Smooth muscle cell (in vitro differentiated cells): ENCODE results near the gene UBE2G1. TPM values are rescaled to one million over a fixed set of nuclear protein-coding genes. Genes with fewer than 3 reads are reported as not detected.
"Not testable (repeated sequence)": the region's sequence is repeated elsewhere in the genome, so short reads cannot be mapped to it uniquely, and the experiment has no call there.

Experiments
- DNase-seq: peaks from one replicate; lab custom pipeline; 2025; ENCODE audit not compliant: unreplicated experiment; lab: John Stamatoyannopoulos, UW
- H2AFZ ChIP-seq: fragments of 200-600 bp; sonication (generic); 2 replicates; pipeline ENCODE4 v1.6.0; 2016; ENCODE audit warnings: antibody characterized with exemption, low read depth, mild to moderate bottlenecking
- H3F3A ChIP-seq: fragments of 200-600 bp; sonication (generic); 2 replicates; pipeline ENCODE4 v1.6.0; 2017; ENCODE audit warnings: antibody characterized with exemption, low read depth
- H3K27ac ChIP-seq: fragments of 200-600 bp; sonication (generic); 2 replicates; pipeline ENCODE4 v1.5.1; 2016; ENCODE audit warnings: low read depth, mild to moderate bottlenecking
- H3K27me3 ChIP-seq: fragments of 200-600 bp; sonication (generic); 2 replicates; pipeline ENCODE4 v1.6.1; 2016; ENCODE audit warnings: low read depth, mild to moderate bottlenecking
- H3K36me3 ChIP-seq: fragments of 200-600 bp; sonication (generic); 2 replicates; pipeline ENCODE4 v1.5.1; 2016; ENCODE audit warnings: low read depth
- H3K4me1 ChIP-seq: fragments of 200-600 bp; sonication (generic); 2 replicates; pipeline ENCODE4 v1.5.1; 2016; ENCODE audit warnings: low read depth
- H3K4me2 ChIP-seq: fragments of 200-600 bp; sonication (generic); 2 replicates; pipeline ENCODE4 v1.6.0; 2016; ENCODE audit warnings: mild to moderate bottlenecking
- H3K4me3 ChIP-seq: fragments of 200-600 bp; sonication (generic); 2 replicates; pipeline ENCODE4 v1.5.1; 2016; ENCODE audit warnings: mild to moderate bottlenecking
- H3K79me2 ChIP-seq: fragments of 200-600 bp; sonication (generic); 2 replicates; pipeline ENCODE4 v1.6.0; 2016; ENCODE audit warnings: low read depth, mild to moderate bottlenecking
- H3K9ac ChIP-seq: fragments of 200-600 bp; sonication (generic); 2 replicates; pipeline ENCODE4 v1.6.0; 2016; ENCODE audit warnings: low read depth
- H3K9me3 ChIP-seq: fragments of 200-600 bp; sonication (generic); replicated peaks from 2 replicates; pipeline ENCODE4 v1.5.1; 2016; ENCODE audit warnings: low read depth
- H4K20me1 ChIP-seq: fragments of 200-600 bp; sonication (generic); 2 replicates; pipeline ENCODE4 v1.6.0; 2016; ENCODE audit warnings: low read depth
- CTCF ChIP-seq: fragments of 200-600 bp; sonication (generic); IDR thresholded peaks from 2 replicates; pipeline ENCODE4 v1.5.1; 2017; ENCODE audit warnings: borderline replicate concordance, mild to moderate bottlenecking, antibody characterized with exemption; ENCODE audit not compliant: insufficient read depth, poor library complexity, severe bottlenecking
- WGBS: methylation state at CpG from one replicate; pipeline ENCODE4 v1.1.7; 2016; ENCODE audit warnings: low lambda C conversion rate; 5-methylcytosine and 5-hydroxymethylcytosine counted together
- polyA plus RNA-seq: library from polyadenylated mRNA; unstranded; fragments of >200 nt; fragmentation: Nextera tagmentation; extraction: Ambion mirVana; gene quantifications from 2 replicates; pipeline ENCODE4 v1.2.1, GENCODE V29; 2016
- total RNA-seq: library from RNA; depleted of rRNA; stranded (reverse); fragments of >200 nt; gene quantifications from 2 replicates; pipeline ENCODE4 v1.2.3, GENCODE V29; 2014

UBE2G1 gene
- total and polyA plus RNA-seq, 2 experiments from 2014 or later: 39.9 to 63.7 TPM

GRCh38 chr17:4357671-4358070 is 8.8 kb downstream of the UBE2G1 start:
- H3K27me3 ChIP-seq: no peaks in the 10 kb centered on the region
- no peak for TF ChIP-seq CTCF
- no peak overlapping the region for H3K9ac ChIP-seq
- H4K20me1 ChIP-seq: peaks cover 100% of the 10 kb centered on the region
- no peaks in the 10 kb centered on the region for H3K36me3 ChIP-seq
- H3K4me1 ChIP-seq: no peaks in the 10 kb centered on the region
- no peaks in the 10 kb centered on the region for H3K9me3 ChIP-seq
- no peaks in the 10 kb centered on the region for H3F3A ChIP-seq
- no peak overlapping the region for H3K4me2 ChIP-seq
- H3K4me3 ChIP-seq: no peak overlapping the region
- H3K27ac ChIP-seq: no peak overlapping the region
- H2AFZ ChIP-seq: no peak overlapping the region
- H3K79me2 ChIP-seq: peaks cover 100% of the 10 kb centered on the region
- DNase-seq: no peak
- WGBS: 40% methylated on average over 1 of the region's 1 CpG

- TF ChIP-seq CTCF: no peak
- peaks cover 100% of the 10 kb centered on the region for H4K20me1 ChIP-seq
- no peak overlapping the region for H3K9ac ChIP-seq
- no peaks in the 10 kb centered on the region for H3K4me1 ChIP-seq
- no peak overlapping the region for H3K4me2 ChIP-seq
- no peak overlapping the region for H3K27ac ChIP-seq
- no peak for DNase-seq
- no peak overlapping the region for H3K4me3 ChIP-seq
- H3K79me2 ChIP-seq: peaks cover 100% of the 10 kb centered on the region
- H3K36me3 ChIP-seq: no peaks in the 10 kb centered on the region
- H3K9me3 ChIP-seq: no peaks in the 10 kb centered on the region
- 88% methylated on average over 3 of the region's 3 CpGs for WGBS
- H3F3A ChIP-seq: no peaks in the 10 kb centered on the region
- H2AFZ ChIP-seq: no peak overlapping the region
- H3K27me3 ChIP-seq: no peaks in the 10 kb centered on the region
Measured at GRCh38 chr17:4357030-4357628, 9.3 kb downstream of the UBE2G1 start.

- 74% methylated on average over 11 of the region's 11 CpGs for WGBS
- Histone ChIP-seq H3K4me1 (no peaks in the 10 kb centered on the region), H2AFZ (no peak overlapping the region), H4K20me1 (peaks cover 100% of the 10 kb centered on the region), H3K27ac (no peak overlapping the region), H3K27me3 (no peaks in the 10 kb centered on the region), H3K36me3 (no peaks in the 10 kb centered on the region), H3K9ac (no peak overlapping the region), H3K4me3 (no peak overlapping the region), H3K79me2 (peaks cover 100% of the 10 kb centered on the region), H3K9me3 (no peaks in the 10 kb centered on the region), H3K4me2 (no peak overlapping the region), H3F3A (no peaks in the 10 kb centered on the region)
- no peak for TF ChIP-seq CTCF
- no peak for DNase-seq
Measured at GRCh38 chr17:4354862-4355514, 11.5 kb downstream of the UBE2G1 start.

GRCh38 chr17:4354206-4354605 is 12.3 kb downstream of the UBE2G1 start:
- no peak for DNase-seq
- H3K27me3 ChIP-seq: no peaks in the 10 kb centered on the region
- H3K9ac ChIP-seq: no peak overlapping the region
- peaks cover 100% of the 10 kb centered on the region for H3K79me2 ChIP-seq
- H3K9me3 ChIP-seq: no peaks in the 10 kb centered on the region
- no peaks in the 10 kb centered on the region for H3K36me3 ChIP-seq
- H3K4me1 ChIP-seq: no peaks in the 10 kb centered on the region
- TF ChIP-seq CTCF: no peak
- peaks cover 100% of the 10 kb centered on the region for H4K20me1 ChIP-seq
- H3K4me3 ChIP-seq: no peak overlapping the region
- WGBS: 75% methylated on average over 2 of the region's 2 CpGs
- H3F3A ChIP-seq: no peaks in the 10 kb centered on the region
- H3K4me2 ChIP-seq: no peak overlapping the region
- peak overlapping the region; percentile 21 for H3K27ac ChIP-seq
- no peak overlapping the region for H2AFZ ChIP-seq

- not testable (repeated sequence) for H2AFZ ChIP-seq, H3F3A ChIP-seq, H3K4me2 ChIP-seq, H3K27me3 ChIP-seq, H3K9me3 ChIP-seq, H3K9ac ChIP-seq, H3K4me3 ChIP-seq, DNase-seq, H3K4me1 ChIP-seq, H3K27ac ChIP-seq, H3K36me3 ChIP-seq
- peaks cover 97% of the 10 kb centered on the region for H3K79me2 ChIP-seq
- 94% methylated on average over 2 of the region's 2 CpGs for WGBS
- H4K20me1 ChIP-seq: peaks cover 98% of the 10 kb centered on the region
Measured at GRCh38 chr17:4350214-4350613, 16.3 kb downstream of the UBE2G1 start.
